Measurements from ENCODE around the gene GALNT9. TPM values are rescaled to one million over a fixed set of nuclear protein-coding genes. Genes with fewer than 3 reads are reported as not detected.

Gene GALNT9
- total and polyA plus RNA-seq, 2 experiments from 2014 or later = 0.33 to 1.4 TPM

DNA sequence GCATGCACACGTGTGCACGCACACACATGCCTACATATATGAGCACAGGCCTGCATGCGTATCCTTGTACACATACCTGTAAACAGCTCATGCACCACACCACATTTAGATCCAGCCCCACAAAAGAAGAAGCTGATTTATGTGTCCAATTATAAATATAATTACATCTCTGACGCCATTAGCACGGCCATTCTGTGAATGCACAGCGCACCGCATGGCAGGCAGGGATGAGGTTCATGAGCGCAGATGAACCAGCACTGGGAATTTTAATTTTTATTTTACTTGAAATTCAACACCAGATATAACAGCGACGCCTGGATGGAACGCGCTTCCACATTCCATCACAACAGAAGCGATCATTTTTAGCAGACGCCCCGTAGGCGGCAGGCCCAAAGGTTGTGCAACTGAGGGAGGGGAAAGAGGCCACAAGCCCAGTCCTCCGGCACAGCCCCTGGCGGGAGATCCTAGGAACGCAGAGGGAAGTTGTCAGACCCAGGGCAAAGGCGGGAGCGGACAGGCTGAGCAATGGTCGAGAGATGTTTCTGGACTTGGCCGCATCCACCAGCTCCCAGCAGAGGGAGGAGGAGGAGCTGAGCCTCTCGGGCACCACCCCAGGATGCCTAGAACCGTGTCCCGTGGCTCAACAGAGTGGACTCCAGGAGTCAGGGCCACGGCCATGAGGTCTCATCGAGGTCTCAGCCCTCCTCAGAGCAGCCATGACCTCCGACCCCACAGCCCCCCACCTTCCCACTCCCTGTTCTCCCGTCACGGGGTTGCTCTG, 37.9 kb upstream of the GALNT9 start:
- Histone ChIP-seq H3K9ac (no peak overlapping the region), H2AFZ (no peak overlapping the region), H3K27ac (no peak overlapping the region), H3F3A (ENCODE audit: insufficient read depth) (no peaks in the 10 kb centered on the region), H3K9me2 (ENCODE audit: insufficient read depth) (no peaks in the 10 kb centered on the region), H3K4me2 (ENCODE audit: unreplicated experiment) (no peak overlapping the region), H3K27me3 (replicated peaks; ENCODE audit: insufficient read depth) (peaks cover 54% of the 10 kb centered on the region), H3K4me3 (no peak overlapping the region), H3K4me1 (ENCODE audit: insufficient read depth) (no peaks in the 10 kb centered on the region), H4K20me1 (ENCODE audit: insufficient read depth) (no peaks in the 10 kb centered on the region), H3K79me2 (ENCODE audit: insufficient read depth) (no peaks in the 10 kb centered on the region), H3K9me3 (ENCODE audit: low read depth) (no peaks in the 10 kb centered on the region), H3K36me3 (ENCODE audit: low read depth) (no peaks in the 10 kb centered on the region)
- in situ Hi-C loops (cut with MboI) = no loop called here
- peak; percentile 12 for DNase-seq
- WGBS, 2 experiments (ENCODE audit: low coverage in 1 of 2, low lambda C conversion rate in 2 of 2, missing lambda C conversion rate in 2 of 2) = 40 to 44% methylated on average over 24 to 31 of the region's 31 CpGs
- no peak for TF ChIP-seq EZH2phosphoT487 (IDR thresholded peaks at IDR 0.05; ENCODE audit: insufficient read depth, low read depth)
- TF ChIP-seq EZH2 (IDR thresholded peaks at IDR 0.05; ENCODE audit: insufficient read depth, poor library complexity, severe bottlenecking) = no peak

DNA sequence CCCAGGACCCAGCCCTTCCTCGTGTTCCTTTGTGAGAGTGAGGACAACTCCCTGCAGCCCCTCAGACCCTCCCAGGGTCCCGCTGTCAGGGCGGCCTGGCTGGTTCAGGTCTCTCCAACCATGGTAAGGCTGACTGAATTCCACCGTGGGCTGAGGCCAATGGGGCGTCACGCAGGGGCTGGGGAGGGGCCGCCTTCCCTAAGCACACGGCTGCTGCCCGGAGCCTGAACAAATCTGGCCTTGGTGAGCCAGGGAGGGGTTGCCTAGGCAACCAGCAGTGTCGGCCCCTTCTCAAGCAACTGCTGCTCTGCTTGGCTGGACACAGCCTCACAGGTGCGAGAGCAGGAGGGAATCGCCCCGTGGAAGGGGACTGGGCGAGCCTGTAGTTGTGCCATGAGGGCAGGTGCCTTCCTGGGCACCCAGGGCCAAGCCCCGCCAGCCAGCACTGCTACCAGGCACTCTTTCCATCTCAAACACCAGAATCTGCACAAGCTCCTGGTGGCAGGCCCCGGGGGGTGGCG, 37.0 kb upstream of the GALNT9 start:
- 17 to 21% methylated on average over 17 of the region's 17 CpGs for WGBS, 2 experiments (ENCODE audit: low coverage in 1 of 2, low lambda C conversion rate in 2 of 2, missing lambda C conversion rate in 2 of 2)
- no peak for DNase-seq

DNA sequence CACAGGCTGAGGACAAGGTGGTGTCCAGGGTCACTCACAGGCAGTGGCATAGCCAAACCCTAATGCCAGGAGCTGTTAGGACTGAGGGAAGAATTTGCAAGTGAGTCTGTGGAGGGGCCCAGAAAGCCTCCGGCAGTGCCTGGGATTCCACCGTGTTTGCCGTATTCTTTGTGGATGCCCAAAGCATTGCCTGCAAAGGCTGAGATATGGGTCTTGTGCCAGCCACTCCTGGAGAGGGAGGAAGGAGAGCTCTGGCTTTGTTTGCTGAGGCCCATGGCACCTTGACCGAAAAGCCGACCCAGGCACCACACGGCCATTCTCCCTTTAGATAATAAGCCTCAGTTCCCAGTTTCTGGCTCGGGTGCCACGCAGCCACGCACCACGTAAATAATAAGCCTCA, 35.8 kb upstream of the GALNT9 start:
- WGBS, 2 experiments (ENCODE audit: low coverage in 1 of 2, low lambda C conversion rate in 2 of 2, missing lambda C conversion rate in 2 of 2) = 69 to 71% methylated on average over 10 of the region's 10 CpGs
- H4K20me1 ChIP-seq (ENCODE audit: insufficient read depth) = no peaks in the 10 kb centered on the region
- in situ Hi-C loops (cut with MboI) = no loop called here

More for the DNA sequence above, 37.0 kb upstream of the GALNT9 start:
- Histone ChIP-seq H3K4me2 (ENCODE audit: unreplicated experiment) (no peak overlapping the region), H3K27ac (no peak overlapping the region), H3K79me2 (ENCODE audit: insufficient read depth) (no peaks in the 10 kb centered on the region), H3K4me3 (no peak overlapping the region), H3K9me3 (ENCODE audit: low read depth) (no peaks in the 10 kb centered on the region), H3K4me1 (ENCODE audit: insufficient read depth) (no peaks in the 10 kb centered on the region), H3K36me3 (ENCODE audit: low read depth) (no peaks in the 10 kb centered on the region), H3K27me3 (replicated peaks; ENCODE audit: insufficient read depth) (peaks cover 45% of the 10 kb centered on the region), H2AFZ (no peak overlapping the region), H4K20me1 (ENCODE audit: insufficient read depth) (no peaks in the 10 kb centered on the region), H3K9ac (no peak overlapping the region), H3F3A (ENCODE audit: insufficient read depth) (no peaks in the 10 kb centered on the region), H3K9me2 (ENCODE audit: insufficient read depth) (no peaks in the 10 kb centered on the region)
- in situ Hi-C loops (cut with MboI) = no loop called here
- TF ChIP-seq EZH2 (IDR thresholded peaks at IDR 0.05; ENCODE audit: insufficient read depth, poor library complexity, severe bottlenecking) = no peak
- TF ChIP-seq EZH2phosphoT487 (IDR thresholded peaks at IDR 0.05; ENCODE audit: insufficient read depth, low read depth) = no peak

DNA sequence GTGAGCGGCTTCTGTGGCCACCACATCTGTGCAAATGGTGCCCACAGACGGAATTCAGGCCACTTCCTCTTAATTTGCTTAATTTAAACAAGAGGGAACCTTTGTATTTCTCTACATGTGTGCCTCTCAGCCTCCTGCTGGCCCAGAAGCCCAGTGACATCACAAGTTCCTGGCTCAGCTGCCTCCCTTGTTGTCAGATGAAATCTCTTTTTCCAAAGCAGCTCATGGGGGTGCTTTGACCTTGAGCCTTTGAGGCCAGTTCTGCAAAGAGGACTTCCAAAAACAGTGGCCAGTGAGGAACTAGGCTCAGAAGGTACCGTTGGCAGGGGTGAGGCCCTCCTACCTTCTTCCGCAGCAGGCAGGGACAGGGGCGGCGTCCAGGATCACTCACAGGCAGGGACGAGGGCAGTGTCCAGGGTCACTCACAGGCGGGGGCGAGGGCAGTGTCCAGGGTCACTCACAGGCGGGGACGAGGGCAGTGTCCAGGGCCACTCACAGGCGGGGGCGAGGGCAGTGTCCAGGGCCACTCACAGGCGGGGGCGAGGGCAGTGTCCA, 35.0 kb upstream of the GALNT9 start:
- Histone ChIP-seq H4K20me1 (ENCODE audit: insufficient read depth) (no peaks in the 10 kb centered on the region), H3F3A (ENCODE audit: insufficient read depth) (no peaks in the 10 kb centered on the region), H3K27me3 (replicated peaks; ENCODE audit: insufficient read depth) (peaks cover 26% of the 10 kb centered on the region), H3K27ac (no peak overlapping the region), H2AFZ (no peak overlapping the region), H3K4me2 (ENCODE audit: unreplicated experiment) (no peak overlapping the region), H3K36me3 (ENCODE audit: low read depth) (no peaks in the 10 kb centered on the region), H3K9ac (no peak overlapping the region), H3K4me1 (ENCODE audit: insufficient read depth) (no peaks in the 10 kb centered on the region), H3K4me3 (no peak overlapping the region), H3K79me2 (ENCODE audit: insufficient read depth) (no peaks in the 10 kb centered on the region), H3K9me3 (ENCODE audit: low read depth) (no peaks in the 10 kb centered on the region), H3K9me2 (ENCODE audit: insufficient read depth) (no peaks in the 10 kb centered on the region)
- WGBS, 2 experiments (ENCODE audit: low coverage in 1 of 2, low lambda C conversion rate in 2 of 2, missing lambda C conversion rate in 2 of 2) = 46 to 54% methylated on average over 7 to 10 of the region's 15 CpGs
- DNase-seq = no peak
- in situ Hi-C loops (cut with MboI) = no loop called here
- no peak for TF ChIP-seq EZH2 (IDR thresholded peaks at IDR 0.05; ENCODE audit: insufficient read depth, poor library complexity, severe bottlenecking)

More for the DNA sequence above, 35.8 kb upstream of the GALNT9 start:
- H3K27ac ChIP-seq = no peak overlapping the region
- H3K4me1 ChIP-seq (ENCODE audit: insufficient read depth) = no peaks in the 10 kb centered on the region
- H3K4me3 ChIP-seq = no peak overlapping the region
- H3K9me2 ChIP-seq (ENCODE audit: insufficient read depth) = no peaks in the 10 kb centered on the region
- no peaks in the 10 kb centered on the region for H3F3A ChIP-seq (ENCODE audit: insufficient read depth)
- H3K9ac ChIP-seq = no peak overlapping the region
- H2AFZ ChIP-seq = no peak overlapping the region
- no peak overlapping the region for H3K4me2 ChIP-seq (ENCODE audit: unreplicated experiment)
- no peaks in the 10 kb centered on the region for H3K79me2 ChIP-seq (ENCODE audit: insufficient read depth)
- no peaks in the 10 kb centered on the region for H3K9me3 ChIP-seq (ENCODE audit: low read depth)
- no peaks in the 10 kb centered on the region for H3K36me3 ChIP-seq (ENCODE audit: low read depth)
- TF ChIP-seq EZH2phosphoT487 (IDR thresholded peaks at IDR 0.05; ENCODE audit: insufficient read depth, low read depth) = no peak
- no peak for TF ChIP-seq EZH2 (IDR thresholded peaks at IDR 0.05; ENCODE audit: insufficient read depth, poor library complexity, severe bottlenecking)
- DNase-seq = no peak
- peaks cover 33% of the 10 kb centered on the region for H3K27me3 ChIP-seq (replicated peaks; ENCODE audit: insufficient read depth)
